ENCODE results near the gene KCNIP4. TPM values are rescaled to one million over a fixed set of nuclear protein-coding genes. Genes with fewer than 3 reads are reported as not detected.

The KCNIP4 gene
- total and polyA plus RNA-seq, 7 donors, result 0.03 TPM; not detected in 6

DNA sequence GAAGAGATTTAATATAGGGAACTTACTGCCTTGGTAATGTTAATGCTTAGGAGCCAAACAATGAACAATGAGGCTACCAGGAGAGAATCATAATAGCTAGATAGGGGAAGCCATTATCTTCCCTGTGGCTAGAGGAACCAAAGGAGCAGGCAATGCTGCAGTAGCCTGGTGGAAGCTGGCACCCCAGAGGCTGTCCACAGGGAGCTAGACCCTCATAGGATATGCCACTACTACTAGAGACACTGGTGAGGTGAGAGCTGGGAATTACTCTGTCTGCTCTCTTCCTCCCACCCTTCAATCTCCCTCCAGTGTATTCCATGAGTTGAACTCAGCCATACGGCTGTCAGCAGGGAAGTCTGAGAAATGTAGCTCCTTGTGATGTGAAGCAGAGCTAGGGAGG, 601.4 kb downstream of the KCNIP4 start:
- Histone ChIP-seq H3K4me1 (no peaks in the 10 kb centered on the region), H3K4me3 (no peak overlapping the region), H3K27ac (no peak overlapping the region), H3K9me3 (no peaks in the 10 kb centered on the region), H3K36me3 (ENCODE audit: insufficient read depth in 1 of 2, low read depth in 1 of 2) (no peaks in the 10 kb centered on the region), H3K27me3 (ENCODE audit: insufficient read depth in 3 of 3, low read length in 2 of 3) (no peaks in the 10 kb centered on the region)
- intact Hi-C loops (cut with DNase I), result no loop called here
- TF ChIP-seq, protein P1, sequence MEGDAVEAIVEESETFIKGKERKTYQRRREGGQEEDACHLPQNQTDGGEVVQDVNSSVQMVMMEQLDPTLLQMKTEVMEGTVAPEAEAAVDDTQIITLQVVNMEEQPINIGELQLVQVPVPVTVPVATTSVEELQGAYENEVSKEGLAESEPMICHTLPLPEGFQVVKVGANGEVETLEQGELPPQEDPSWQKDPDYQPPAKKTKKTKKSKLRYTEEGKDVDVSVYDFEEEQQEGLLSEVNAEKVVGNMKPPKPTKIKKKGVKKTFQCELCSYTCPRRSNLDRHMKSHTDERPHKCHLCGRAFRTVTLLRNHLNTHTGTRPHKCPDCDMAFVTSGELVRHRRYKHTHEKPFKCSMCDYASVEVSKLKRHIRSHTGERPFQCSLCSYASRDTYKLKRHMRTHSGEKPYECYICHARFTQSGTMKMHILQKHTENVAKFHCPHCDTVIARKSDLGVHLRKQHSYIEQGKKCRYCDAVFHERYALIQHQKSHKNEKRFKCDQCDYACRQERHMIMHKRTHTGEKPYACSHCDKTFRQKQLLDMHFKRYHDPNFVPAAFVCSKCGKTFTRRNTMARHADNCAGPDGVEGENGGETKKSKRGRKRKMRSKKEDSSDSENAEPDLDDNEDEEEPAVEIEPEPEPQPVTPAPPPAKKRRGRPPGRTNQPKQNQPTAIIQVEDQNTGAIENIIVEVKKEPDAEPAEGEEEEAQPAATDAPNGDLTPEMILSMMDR (IDR thresholded peaks at IDR 0.05), result no peak
- DNase-seq, result no peak
- WGBS, 3 donors, result 13 to 50% (median 37%) methylated on average over 1 of the region's 1 CpG
- ATAC-seq, result no peak

GRCh38 chr4:21327976-21328700, 620.4 kb downstream of the KCNIP4 start:
- DNase-seq (no peak), ATAC-seq (no peak)
- Histone ChIP-seq H3K9me3 (peaks cover 14% of the 10 kb centered on the region), H3K4me3 (no peak overlapping the region), H3K27me3 (ENCODE audit: insufficient read depth in 3 of 3, low read length in 2 of 3) (no peaks in the 10 kb centered on the region), H3K36me3 (ENCODE audit: insufficient read depth in 1 of 2, low read depth in 1 of 2) (no peaks in the 10 kb centered on the region), H3K4me1 (no peaks in the 10 kb centered on the region), H3K27ac (no peak overlapping the region)
- TF ChIP-seq, protein P1 (IDR thresholded peaks at IDR 0.05), result no peak
- 75 to 82% (median 82%) methylated on average over 3 of the region's 3 CpGs for WGBS, 3 donors
- intact Hi-C loops (cut with DNase I), result no loop called here

- WGBS, 3 donors, result 73 to 96% (median 80%) methylated on average over 1 of the region's 1 CpG
- ATAC-seq, result no peak
- TF ChIP-seq, protein P1 (IDR thresholded peaks at IDR 0.05), result no peak
Measured at GRCh38 chr4:21320034-21320433, 628.5 kb downstream of the KCNIP4 start.

GRCh38 chr4:21307709-21308108, 640.9 kb downstream of the KCNIP4 start:
- WGBS, 3 donors, result 65 to 74% (median 72%) methylated on average over 3 of the region's 3 CpGs

More at GRCh38 chr4:21320034-21320433, 628.5 kb downstream of the KCNIP4 start:
- no peaks in the 10 kb centered on the region for H3K4me1 ChIP-seq
- H3K27me3 ChIP-seq (ENCODE audit: insufficient read depth in 3 of 3, low read length in 2 of 3), result no peaks in the 10 kb centered on the region
- H3K9me3 ChIP-seq, result peaks cover 25% of the 10 kb centered on the region
- H3K4me3 ChIP-seq, result no peak overlapping the region
- H3K27ac ChIP-seq, result no peak overlapping the region
- intact Hi-C loops (cut with DNase I), result no loop called here
- no peaks in the 10 kb centered on the region for H3K36me3 ChIP-seq (ENCODE audit: insufficient read depth in 1 of 2, low read depth in 1 of 2)
- DNase-seq, result no peak

More at GRCh38 chr4:21307709-21308108, 640.9 kb downstream of the KCNIP4 start:
- DNase-seq, result no peak
- no peaks in the 10 kb centered on the region for H3K27me3 ChIP-seq (ENCODE audit: insufficient read depth in 3 of 3, low read length in 2 of 3)
- TF ChIP-seq, protein P1 (IDR thresholded peaks at IDR 0.05), result no peak
- intact Hi-C loops (cut with DNase I), result no loop called here
- H3K4me1 ChIP-seq, result no peaks in the 10 kb centered on the region
- no peak for ATAC-seq
- no peak overlapping the region for H3K27ac ChIP-seq
- H3K9me3 ChIP-seq, result no peaks in the 10 kb centered on the region
- no peaks in the 10 kb centered on the region for H3K36me3 ChIP-seq (ENCODE audit: insufficient read depth in 1 of 2, low read depth in 1 of 2)
- H3K4me3 ChIP-seq, result no peak overlapping the region

Data from psoas muscle (tissue), 8 donors.